Spleen (tissue), 7 donors: ENCODE measurements around the gene SERTAD3.
"Not testable (repeated sequence)": the region's sequence is repeated elsewhere in the genome, so short reads cannot be mapped to it uniquely, and the experiment has no call there.

Experiments
- CTCF ChIP-seq, 11 experiments: fragments of 200-600 bp in 7 of 11; fragments of 450-650 bp in 4 of 11; sonication (generic) in 4 of 11; IDR thresholded peaks in 8 of 11; conservative IDR thresholded peaks in 3 of 11; 1 replicate in 7 of 11; 2 replicates in 4 of 11; pipeline versions ENCODE4 v1.4.0 to v1.8.0; 2016 to 2021; ENCODE audit warnings: antibody characterized with exemption in 11 of 11, inconsistent platforms in 4 of 11, mild to moderate bottlenecking in 1 of 11
- POLR2A ChIP-seq, 3 donors: fragments of 450-650 bp; IDR thresholded peaks; one replicate each; pipeline ENCODE4 v1.5.1; 2017; ENCODE audit warnings: antibody characterized with exemption in 3 of 3, mild to moderate bottlenecking in 1 of 3
- donor health status: DM: no; HTN: no; CAD: no; lungs with moderate emphysema.
- donor health status: DM: no; HTN: no; CAD: no.
- donor health status: DM: no; HTN: no; CAD: no.

- TF ChIP-seq CTCF (IDR thresholded peaks at IDR 0.05 in 8 of 11, conservative IDR thresholded peaks at IDR 0.05 in 3 of 11); POLR2A (IDR thresholded peaks at IDR 0.05): not testable (repeated sequence)
Observed at GRCh38 chr19:40463587-40464037, 19.5 kb upstream of the SERTAD3 start.
